NB4 (cell line): ENCODE results near the gene CDC14B.

ENCODE experiments used
- MAX ChIP-seq: IDR thresholded peaks from 2 replicates; pipeline ENCODE4 v1.6.1; 2011; ENCODE audit warnings: low read depth, low read length
- MYC ChIP-seq: IDR thresholded peaks from 2 replicates; pipeline ENCODE4 v1.6.1; 2011; ENCODE audit warnings: low read depth, low read length
- POLR2A ChIP-seq: IDR thresholded peaks from 2 replicates; pipeline ENCODE4 v1.6.1; 2011; ENCODE audit warnings: mild to moderate bottlenecking; ENCODE audit not compliant: insufficient read length; ENCODE audit errors: extremely low read depth
- TF ChIP-seq, protein P1 (sequence below): IDR thresholded peaks from one replicate; pipeline ENCODE4 v1.5.1; 2012; ENCODE audit warnings: low read depth, low read length

DNA sequence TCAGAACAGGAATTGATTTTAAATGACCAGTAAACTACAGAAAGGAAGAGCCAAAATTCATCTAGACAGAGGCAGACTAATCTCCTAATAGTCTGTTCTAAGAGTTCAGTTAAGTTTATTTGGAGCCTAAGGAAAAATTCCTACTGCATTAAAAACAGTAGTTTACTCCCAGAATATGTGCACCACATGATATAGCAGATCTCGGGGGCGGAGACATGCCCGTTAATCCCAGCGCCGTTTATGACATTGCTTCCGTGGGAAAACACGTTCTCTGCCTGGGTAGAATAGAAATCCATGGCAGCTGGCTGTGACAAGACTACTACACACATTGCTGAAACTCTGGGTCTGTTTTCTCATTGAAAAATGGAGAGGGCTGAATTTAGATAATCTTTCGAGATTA is 158.3 kb downstream of the CDC14B start:
- TF ChIP-seq, protein P1, sequence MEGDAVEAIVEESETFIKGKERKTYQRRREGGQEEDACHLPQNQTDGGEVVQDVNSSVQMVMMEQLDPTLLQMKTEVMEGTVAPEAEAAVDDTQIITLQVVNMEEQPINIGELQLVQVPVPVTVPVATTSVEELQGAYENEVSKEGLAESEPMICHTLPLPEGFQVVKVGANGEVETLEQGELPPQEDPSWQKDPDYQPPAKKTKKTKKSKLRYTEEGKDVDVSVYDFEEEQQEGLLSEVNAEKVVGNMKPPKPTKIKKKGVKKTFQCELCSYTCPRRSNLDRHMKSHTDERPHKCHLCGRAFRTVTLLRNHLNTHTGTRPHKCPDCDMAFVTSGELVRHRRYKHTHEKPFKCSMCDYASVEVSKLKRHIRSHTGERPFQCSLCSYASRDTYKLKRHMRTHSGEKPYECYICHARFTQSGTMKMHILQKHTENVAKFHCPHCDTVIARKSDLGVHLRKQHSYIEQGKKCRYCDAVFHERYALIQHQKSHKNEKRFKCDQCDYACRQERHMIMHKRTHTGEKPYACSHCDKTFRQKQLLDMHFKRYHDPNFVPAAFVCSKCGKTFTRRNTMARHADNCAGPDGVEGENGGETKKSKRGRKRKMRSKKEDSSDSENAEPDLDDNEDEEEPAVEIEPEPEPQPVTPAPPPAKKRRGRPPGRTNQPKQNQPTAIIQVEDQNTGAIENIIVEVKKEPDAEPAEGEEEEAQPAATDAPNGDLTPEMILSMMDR = no peak
- TF ChIP-seq MAX = no peak
- TF ChIP-seq POLR2A = no peak
- no peak for TF ChIP-seq MYC
